Head of caudate nucleus (tissue), 42 donors: Measurements from ENCODE around the gene PHKB.

ENCODE experiments used
- DNase-seq, 42 donors: peaks; one replicate each; pipeline versions ENCODE4 v3.0.0 to v3.0.0-alpha.2; 2020 to 2021; ENCODE audit warnings: mixed read lengths in 7 of 42
- intact Hi-C: fragments of 100-400 bp; cut with DNase I; formaldehyde crosslinking; loops from one replicate; pipeline ENCODE4 v1.15.0; 2022

Gene PHKB

GRCh38 chr16:47731252-47731651 is 270.1 kb downstream of the PHKB start:
- no peak for DNase-seq
- intact Hi-C loops: no loop called here

DNA sequence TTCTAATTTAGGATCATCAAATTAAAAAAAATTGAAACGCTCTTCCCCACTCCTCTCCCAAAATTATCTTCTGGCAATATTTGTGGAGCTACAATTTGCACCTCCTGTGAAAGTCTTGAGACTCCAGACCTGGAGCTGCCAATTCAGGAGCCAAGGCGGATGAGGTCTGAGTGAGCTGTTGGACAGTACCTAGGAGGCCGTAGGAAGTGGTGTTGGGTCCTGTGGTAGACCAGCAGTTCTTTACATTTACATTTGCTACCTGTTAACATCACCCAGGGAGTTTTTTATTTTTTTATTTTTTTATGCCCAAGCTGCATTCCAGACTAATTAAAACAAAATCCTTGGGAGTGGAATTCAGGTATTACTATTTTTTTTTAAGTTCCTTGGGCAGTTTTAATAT is 271.0 kb downstream of the PHKB start:
- no peak for DNase-seq
- intact Hi-C loops: no loop called here

GRCh38 chr16:47732523-47733111 is 271.5 kb downstream of the PHKB start:
- intact Hi-C loops: no loop called here
- no peak for DNase-seq

DNA sequence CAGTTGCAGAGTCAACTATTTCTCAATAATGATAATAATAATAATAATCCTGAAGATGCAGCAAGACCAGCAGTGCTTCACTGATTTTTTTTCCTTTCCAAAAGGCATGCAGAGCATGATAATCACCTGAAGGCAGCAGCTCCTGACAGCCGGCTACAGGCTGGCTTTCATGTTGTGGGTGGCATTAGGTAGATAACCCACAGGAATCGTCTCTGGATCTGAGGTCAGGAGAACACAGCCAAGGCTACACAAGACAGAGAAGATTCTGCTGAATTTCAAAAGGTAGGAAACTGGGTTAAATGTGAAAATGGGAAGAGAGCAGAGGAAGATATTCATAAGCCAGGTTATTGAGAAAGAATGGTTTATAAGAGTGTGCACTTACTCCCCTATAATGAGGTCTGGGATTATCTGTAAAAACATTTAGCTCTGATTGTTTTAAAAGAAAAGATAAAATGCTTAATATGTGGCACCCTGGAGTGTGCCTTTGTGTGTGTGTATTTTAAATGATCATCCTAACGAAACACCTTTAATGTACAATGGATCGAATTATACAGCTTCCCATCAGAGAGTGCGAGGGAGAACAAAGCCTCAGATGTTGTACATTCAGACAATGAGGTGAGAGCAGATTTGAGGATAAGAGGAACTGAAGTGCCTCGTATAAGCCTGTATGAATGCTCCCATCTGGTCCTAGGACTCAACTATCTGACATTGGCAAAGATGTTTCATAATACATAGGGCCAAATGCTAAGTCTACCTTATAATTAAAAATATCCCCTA is 273.1 kb downstream of the PHKB start:
- no peak for DNase-seq
- intact Hi-C loops: no loop called here

DNA sequence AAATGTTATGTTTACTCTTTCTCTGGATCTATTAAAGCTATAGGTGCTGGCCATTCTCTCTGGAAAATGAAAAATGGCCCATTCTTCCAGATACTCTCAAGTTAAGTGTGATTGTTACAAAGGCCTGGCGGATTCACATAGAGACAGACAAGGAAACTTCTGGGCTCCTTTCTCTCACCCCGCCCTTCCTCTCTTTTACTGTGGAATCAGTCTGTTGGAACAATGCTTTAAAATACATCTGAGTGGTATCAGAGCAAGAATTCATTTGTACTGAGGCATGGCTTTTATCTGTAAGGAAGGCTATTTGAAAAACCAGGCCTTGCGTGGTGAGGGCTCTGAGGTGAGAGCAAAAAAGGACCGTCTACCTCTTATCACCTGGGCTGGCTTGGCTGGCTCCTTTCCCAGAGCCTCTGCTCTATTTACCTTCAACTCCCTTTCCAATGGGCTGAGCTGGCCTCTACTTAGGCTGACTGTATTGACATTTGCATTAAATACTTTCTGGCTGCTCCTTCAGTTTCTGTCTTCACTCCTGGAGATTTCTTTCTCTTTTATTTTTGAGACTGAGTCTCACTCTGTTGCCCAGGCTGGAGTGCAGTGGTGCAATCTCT is 274.0 kb downstream of the PHKB start:
- no peak for DNase-seq

GRCh38 chr16:47750371-47750770 is 289.2 kb downstream of the PHKB start:
- intact Hi-C loops: no loop called here
- DNase-seq: no peak

More for the DNA sequence above, 274.0 kb downstream of the PHKB start:
- intact Hi-C loops: no loop called here
